A204.1 (cell line): ENCODE data around the gene CCDC89.

Experiments
- FAIRE-seq: peaks from 2 replicates; lab custom pipeline; 2012; peaks lifted over from hg19 to GRCh38; lab: Jason Lieb, UNC

The CCDC89 gene

GRCh38 chr11:85652786-85653447 lies 33.1 kb downstream of the CCDC89 start:
- no peak for FAIRE-seq

GRCh38 chr11:85651118-85651517 lies 34.9 kb downstream of the CCDC89 start:
- FAIRE-seq = no peak

DNA sequence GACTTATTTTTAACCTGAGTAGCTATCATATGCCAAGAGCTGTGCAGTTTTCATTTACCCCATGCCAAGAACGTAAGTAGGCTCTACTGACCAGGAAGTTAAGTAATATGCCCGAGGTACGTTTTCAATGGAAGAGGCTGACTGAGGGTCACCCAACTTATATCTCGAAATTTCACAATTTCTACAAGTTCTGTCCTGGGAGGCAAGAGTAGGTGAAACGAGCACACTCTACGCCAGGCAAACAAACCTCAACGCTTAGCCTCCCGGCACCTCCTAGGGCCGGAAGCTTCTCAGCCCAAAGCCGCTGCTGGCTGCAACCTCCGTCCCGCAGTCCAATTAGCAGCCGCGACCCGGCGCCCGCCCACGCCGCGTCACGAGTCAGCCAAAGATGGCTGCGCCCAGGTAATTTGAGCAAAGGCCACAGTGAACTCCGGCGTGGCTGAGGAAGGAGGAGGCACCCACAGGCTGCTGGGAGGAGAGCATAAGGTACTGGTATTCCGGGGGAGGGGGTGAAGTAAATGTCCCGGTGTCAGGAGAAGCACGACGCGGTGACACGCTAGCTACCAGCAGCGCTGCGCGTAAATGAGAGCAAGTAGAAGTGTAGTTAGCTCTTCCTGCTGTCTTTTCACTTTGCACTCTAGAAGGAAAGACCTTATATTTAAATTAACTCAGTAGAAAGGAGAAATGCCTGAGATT lies 38.2 kb downstream of the CCDC89 start, which contains the start of gene TMEM126A:
Gene TMEM126A (plus strand): TSS at position 364 of the 696 bp plus-strand sequence. CDS start 2,289 bp downstream, outside the sequence.
- peak; percentile 53 for FAIRE-seq

DNA sequence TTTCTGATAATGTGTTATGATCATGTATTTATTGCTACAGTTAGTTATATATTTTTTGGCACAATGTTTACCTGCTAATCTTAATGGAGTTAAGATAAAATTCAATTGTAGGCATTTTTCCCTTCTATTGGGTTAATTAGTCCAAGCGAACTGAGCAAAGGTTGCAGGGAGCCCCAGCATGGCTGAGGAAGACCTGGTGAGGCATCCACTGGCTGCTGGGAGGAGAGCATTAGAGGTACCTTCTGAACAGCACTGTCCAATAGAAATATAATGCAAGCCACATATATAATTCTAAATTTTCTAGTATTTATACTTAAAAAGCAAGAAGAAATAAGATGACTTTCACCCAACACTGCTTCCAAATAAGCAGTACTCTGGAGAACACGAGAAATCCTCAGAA lies 38.9 kb downstream of the CCDC89 start:
- FAIRE-seq = no peak

DNA sequence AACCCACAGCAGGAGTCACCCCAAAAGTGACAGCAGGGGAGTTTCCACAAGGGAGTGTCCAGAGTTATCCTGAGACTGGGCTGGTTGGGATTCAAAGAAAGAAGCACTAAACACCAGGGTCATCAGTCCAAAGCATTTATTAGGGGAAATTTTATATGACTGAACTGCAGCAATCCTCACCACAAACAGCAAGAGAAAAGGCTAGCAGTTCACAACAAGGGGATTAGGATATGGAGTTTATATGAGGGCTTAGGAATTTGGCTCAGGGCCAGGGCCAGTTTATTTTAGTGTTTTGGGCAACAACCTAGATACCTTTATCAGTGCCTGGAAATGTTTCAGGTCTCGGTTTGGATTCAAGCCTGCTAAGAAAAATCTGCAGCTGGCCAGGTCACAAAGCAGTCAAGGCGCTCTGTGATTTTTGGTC lies 42.8 kb downstream of the CCDC89 start:
- no peak for FAIRE-seq

DNA sequence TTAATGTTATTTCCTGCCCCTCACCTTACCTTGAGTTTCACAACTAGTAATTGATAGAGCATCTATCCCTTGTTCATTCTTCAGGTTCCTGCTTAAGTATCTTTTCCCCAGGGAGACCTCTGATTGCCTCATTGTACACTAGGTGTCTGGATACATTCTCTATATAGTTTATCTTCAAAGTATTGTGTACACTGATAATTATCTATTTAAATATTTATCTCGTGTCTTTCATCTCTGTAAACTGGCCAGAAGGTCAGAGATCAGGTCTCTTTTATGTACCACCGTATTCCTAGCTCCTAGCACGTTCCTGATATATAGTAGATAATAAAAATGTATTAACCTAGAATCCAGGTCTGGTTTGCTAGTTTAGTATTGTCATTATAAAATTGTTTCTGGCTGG lies 51.2 kb downstream of the CCDC89 start:
- FAIRE-seq = no peak
